ENCODE data around the gene ARIH2. TPM values are rescaled to one million over a fixed set of nuclear protein-coding genes. Genes with fewer than 3 reads are reported as not detected.

Gene ARIH2
- total RNA-seq, 1 experiment from 2014 or later, result 62.7 TPM

Other genes starting within 250 kb of the ARIH2 start
- 8.8 and 21.1 TPM in 2 replicates for gene NCKIPSD, start 232.9 kb upstream of the ARIH2 start, total RNA-seq (2014; rRNA removed; shearing (Covaris generic))
- 41.4 and 53.8 TPM in 2 replicates for gene IP6K2, start 201.6 kb upstream of the ARIH2 start, total RNA-seq (2014; rRNA removed; shearing (Covaris generic))
- gene PRKAR2A, start 71.0 kb upstream of the ARIH2 start, total RNA-seq (2014; rRNA removed; shearing (Covaris generic)), result 10.0 and 10.2 TPM in 2 replicates
- 11.1 and 15.5 TPM in 2 replicates for gene SLC25A20, start 20.0 kb upstream of the ARIH2 start, total RNA-seq (2014; rRNA removed; shearing (Covaris generic))
- 12.8 and 22.0 TPM in 2 replicates for gene P4HTM, start 71.4 kb downstream of the ARIH2 start, total RNA-seq (2014; rRNA removed; shearing (Covaris generic))
- gene WDR6, start 88.5 kb downstream of the ARIH2 start, total RNA-seq (2014; rRNA removed; shearing (Covaris generic)), result 25.3 and 29.6 TPM in 2 replicates
- 31.4 and 44.1 TPM in 2 replicates for gene DALRD3, start 99.7 kb downstream of the ARIH2 start, total RNA-seq (2014; rRNA removed; shearing (Covaris generic))
- 80.9 and 87.8 TPM in 2 replicates for gene NDUFAF3, start 103.3 kb downstream of the ARIH2 start, total RNA-seq (2014; rRNA removed; shearing (Covaris generic))
- gene IMPDH2, start 110.6 kb downstream of the ARIH2 start, total RNA-seq (2014; rRNA removed; shearing (Covaris generic)), result 314 and 330 TPM in 2 replicates
- gene QRICH1, start 175.2 kb downstream of the ARIH2 start, total RNA-seq (2014; rRNA removed; shearing (Covaris generic)), result 36.3 and 47.4 TPM in 2 replicates
- gene QARS1, start 185.9 kb downstream of the ARIH2 start, total RNA-seq (2014; rRNA removed; shearing (Covaris generic)), result 139 and 150 TPM in 2 replicates
- gene USP19, start 202.0 kb downstream of the ARIH2 start, total RNA-seq (2014; rRNA removed; shearing (Covaris generic)), result 18.4 and 18.5 TPM in 2 replicates
- gene LAMB2, start 214.2 kb downstream of the ARIH2 start, total RNA-seq (2014; rRNA removed; shearing (Covaris generic)), result 40.7 and 43.8 TPM in 2 replicates
- 24.1 and 25.4 TPM in 2 replicates for gene CCDC71, start 247.5 kb downstream of the ARIH2 start, total RNA-seq (2014; rRNA removed; shearing (Covaris generic))

Measured in H4 (cell line).